Measurements from ENCODE around the gene RCAN2. TPM values are rescaled to one million over a fixed set of nuclear protein-coding genes. Genes with fewer than 3 reads are reported as not detected.

Gene RCAN2
- total RNA-seq, 1 donor from 2014 or later, result 1.6 TPM

DNA sequence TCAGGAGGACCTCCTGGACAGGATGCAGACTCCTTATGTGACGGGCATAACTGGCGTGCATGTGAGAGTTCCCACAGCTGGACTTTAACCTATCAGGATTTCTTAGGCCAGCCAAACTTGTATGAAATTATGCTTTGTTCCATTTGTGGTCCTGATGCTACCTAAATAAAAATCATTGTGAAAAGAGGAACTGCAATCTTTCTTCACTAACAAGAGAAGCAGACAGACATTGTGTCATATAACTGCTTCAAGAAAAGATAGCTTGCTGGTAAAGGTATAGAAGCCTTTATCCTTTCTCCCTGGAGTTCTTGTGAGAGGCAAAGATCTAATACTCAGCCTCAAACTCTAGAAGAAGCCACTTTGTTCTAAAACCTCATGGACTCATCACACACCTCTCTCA, 233.0 kb downstream of the RCAN2 start:
- Histone ChIP-seq H3K36me3 (ENCODE audit: control insufficient read depth in 3 of 3, insufficient read depth in 3 of 3, low read length in 3 of 3) (no peaks in the 10 kb centered on the region), H3K9ac (ENCODE audit: low read depth in 1 of 3, low read length in 3 of 3) (no peak overlapping the region), H3K4me3 (ENCODE audit: low read length in 3 of 3) (no peak overlapping the region), H3K27ac (ENCODE audit: low read depth, low read length) (no peak overlapping the region), H3K4me1 (ENCODE audit: control insufficient read depth in 3 of 3, insufficient read depth in 3 of 3, low read length in 3 of 3) (peaks cover 3 to 4% (median 3%) of the 10 kb centered on the region in 3 donors), H3K9me3 (ENCODE audit: control insufficient read depth in 3 of 3, low read length in 3 of 3) (no peaks in the 10 kb centered on the region), H3K27me3 (ENCODE audit: control insufficient read depth in 3 of 3, insufficient read depth in 3 of 3, low read length in 3 of 3) (no peaks in the 10 kb centered on the region)

DNA sequence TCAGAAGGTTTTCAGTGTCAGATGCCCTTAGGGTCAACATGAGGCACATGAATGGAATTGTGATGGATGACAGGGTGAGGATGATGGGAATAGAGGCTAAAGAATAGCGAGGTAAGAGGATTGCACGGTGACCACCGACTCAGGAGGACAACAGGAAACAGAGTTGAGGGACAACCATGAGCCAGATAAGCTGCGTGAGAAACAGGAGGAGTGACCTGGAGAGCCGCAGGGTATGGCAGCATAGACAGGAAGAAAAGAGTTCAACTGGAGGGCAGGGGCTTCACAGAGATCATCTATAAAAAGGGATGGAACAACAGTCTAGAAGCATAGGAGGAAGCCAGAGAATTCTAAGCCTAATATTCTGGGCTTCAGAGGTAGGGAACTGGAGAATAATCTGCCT, 235.7 kb downstream of the RCAN2 start:
- no peaks in the 10 kb centered on the region for H3K9me3 ChIP-seq (ENCODE audit: control insufficient read depth in 3 of 3, low read length in 3 of 3)

DNA sequence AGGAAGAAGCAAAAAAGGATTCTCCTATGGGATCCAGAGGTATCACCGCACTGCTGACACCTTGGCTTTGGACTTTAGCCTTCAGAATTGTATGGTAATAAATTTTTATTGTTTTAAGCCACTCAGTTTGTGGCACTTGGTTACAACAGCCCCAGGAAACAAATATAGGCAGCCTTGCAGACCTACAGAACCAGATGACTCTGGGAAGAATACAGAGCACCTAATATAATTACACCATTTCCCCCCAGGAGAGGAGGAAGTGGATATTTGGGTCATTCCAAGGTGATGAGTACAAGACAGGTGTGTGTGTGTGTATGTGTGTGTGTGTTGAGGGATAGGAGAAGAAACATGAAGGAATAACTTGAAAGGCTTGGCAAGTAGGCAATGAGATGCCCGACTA, 236.3 kb downstream of the RCAN2 start:
- Histone ChIP-seq H3K27ac (ENCODE audit: low read depth, low read length) (no peak overlapping the region), H3K36me3 (ENCODE audit: control insufficient read depth in 3 of 3, insufficient read depth in 3 of 3, low read length in 3 of 3) (no peaks in the 10 kb centered on the region), H3K4me3 (ENCODE audit: low read length in 3 of 3) (no peak overlapping the region), H3K4me1 (ENCODE audit: control insufficient read depth in 3 of 3, insufficient read depth in 3 of 3, low read length in 3 of 3) (peaks cover 4 to 6% (median 5%) of the 10 kb centered on the region in 3 donors), H3K27me3 (ENCODE audit: control insufficient read depth in 3 of 3, insufficient read depth in 3 of 3, low read length in 3 of 3) (no peaks in the 10 kb centered on the region), H3K9ac (ENCODE audit: low read depth in 1 of 3, low read length in 3 of 3) (no peak overlapping the region), H3K9me3 (ENCODE audit: control insufficient read depth in 3 of 3, low read length in 3 of 3) (no peaks in the 10 kb centered on the region)

More for the DNA sequence above, 235.7 kb downstream of the RCAN2 start:
- no peaks in the 10 kb centered on the region for H3K36me3 ChIP-seq (ENCODE audit: control insufficient read depth in 3 of 3, insufficient read depth in 3 of 3, low read length in 3 of 3)
- no peaks in the 10 kb centered on the region for H3K27me3 ChIP-seq (ENCODE audit: control insufficient read depth in 3 of 3, insufficient read depth in 3 of 3, low read length in 3 of 3)
- H3K9ac ChIP-seq (ENCODE audit: low read depth in 1 of 3, low read length in 3 of 3), result no peak overlapping the region
- H3K4me1 ChIP-seq (ENCODE audit: control insufficient read depth in 3 of 3, insufficient read depth in 3 of 3, low read length in 3 of 3), result peaks cover 4 to 6% (median 5%) of the 10 kb centered on the region in 3 donors
- H3K27ac ChIP-seq (ENCODE audit: low read depth, low read length), result no peak overlapping the region
- H3K4me3 ChIP-seq (ENCODE audit: low read length in 3 of 3), result no peak overlapping the region

DNA sequence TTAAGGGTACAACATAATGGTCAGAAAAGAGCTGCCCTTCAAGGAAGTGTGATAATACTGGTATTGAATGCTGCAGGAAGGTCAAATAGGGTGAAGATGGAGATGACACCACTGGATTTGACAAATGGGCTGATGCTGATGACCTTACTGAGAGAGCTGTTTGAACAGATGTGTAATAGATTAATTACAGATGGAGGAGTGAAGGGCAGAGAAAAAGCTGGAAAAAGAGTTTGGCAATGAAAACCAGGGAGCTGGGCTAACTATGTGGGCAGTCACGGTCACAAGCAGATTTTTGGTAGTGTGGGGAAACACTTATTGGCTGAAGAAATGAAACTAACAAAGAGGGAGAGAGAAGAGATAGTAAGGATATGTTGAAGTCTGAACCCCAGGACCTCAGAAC, 236.9 kb downstream of the RCAN2 start:
- Histone ChIP-seq H3K36me3 (ENCODE audit: control insufficient read depth in 3 of 3, insufficient read depth in 3 of 3, low read length in 3 of 3) (no peaks in the 10 kb centered on the region), H3K27ac (ENCODE audit: low read depth, low read length) (no peak overlapping the region), H3K9me3 (ENCODE audit: control insufficient read depth in 3 of 3, low read length in 3 of 3) (no peaks in the 10 kb centered on the region), H3K4me3 (ENCODE audit: low read length in 3 of 3) (no peak overlapping the region), H3K9ac (ENCODE audit: low read depth in 1 of 3, low read length in 3 of 3) (no peak overlapping the region), H3K4me1 (ENCODE audit: control insufficient read depth in 3 of 3, insufficient read depth in 3 of 3, low read length in 3 of 3) (peaks cover 4 to 6% (median 5%) of the 10 kb centered on the region in 3 donors), H3K27me3 (ENCODE audit: control insufficient read depth in 3 of 3, insufficient read depth in 3 of 3, low read length in 3 of 3) (no peaks in the 10 kb centered on the region)

DNA sequence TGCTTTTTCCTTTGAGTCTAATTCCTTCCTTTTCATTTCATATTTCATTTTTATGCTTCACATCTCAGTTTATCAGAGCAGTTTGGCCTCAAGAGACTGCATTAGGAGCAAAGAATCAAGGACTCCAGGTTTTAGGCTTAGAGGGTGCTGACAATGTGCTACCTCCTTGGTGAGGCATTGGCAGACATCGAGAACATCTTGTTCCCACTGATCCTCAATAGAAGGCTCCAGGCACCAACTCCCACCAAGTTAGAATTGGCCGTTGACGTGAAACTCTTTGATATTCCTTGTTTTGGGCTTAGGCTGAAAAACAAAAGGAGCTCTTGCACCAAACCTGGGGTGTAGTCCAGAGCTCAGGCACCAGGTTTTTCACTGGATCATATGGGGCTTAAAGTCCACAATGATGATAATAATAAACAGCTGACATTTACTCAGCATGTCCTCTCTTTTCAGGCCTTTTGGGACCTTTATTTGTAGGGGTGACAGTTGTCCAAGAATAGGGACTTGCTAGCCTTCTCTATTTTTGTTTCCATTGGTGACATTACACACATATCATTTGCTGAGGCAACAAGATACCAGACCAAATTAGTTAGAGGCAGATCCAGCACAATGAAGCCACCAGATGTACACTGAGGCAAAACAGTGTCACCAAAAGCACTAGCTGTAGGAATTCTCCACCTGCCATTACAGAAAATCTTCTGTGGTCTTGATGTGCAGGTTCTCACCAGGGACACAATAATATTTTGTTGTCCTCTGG, 239.5 kb downstream of the RCAN2 start:
- Histone ChIP-seq H3K9ac (ENCODE audit: low read depth in 1 of 3, low read length in 3 of 3) (no peak overlapping the region), H3K27ac (ENCODE audit: low read depth, low read length) (no peak overlapping the region), H3K36me3 (ENCODE audit: control insufficient read depth in 3 of 3, insufficient read depth in 3 of 3, low read length in 3 of 3) (no peaks in the 10 kb centered on the region), H3K4me3 (ENCODE audit: low read length in 3 of 3) (no peak overlapping the region), H3K9me3 (ENCODE audit: control insufficient read depth in 3 of 3, low read length in 3 of 3) (no peaks in the 10 kb centered on the region), H3K27me3 (ENCODE audit: control insufficient read depth in 3 of 3, insufficient read depth in 3 of 3, low read length in 3 of 3) (no peaks in the 10 kb centered on the region), H3K4me1 (ENCODE audit: control insufficient read depth in 3 of 3, insufficient read depth in 3 of 3, low read length in 3 of 3) (peaks cover 4 to 6% (median 5%) of the 10 kb centered on the region in 3 donors)

DNA sequence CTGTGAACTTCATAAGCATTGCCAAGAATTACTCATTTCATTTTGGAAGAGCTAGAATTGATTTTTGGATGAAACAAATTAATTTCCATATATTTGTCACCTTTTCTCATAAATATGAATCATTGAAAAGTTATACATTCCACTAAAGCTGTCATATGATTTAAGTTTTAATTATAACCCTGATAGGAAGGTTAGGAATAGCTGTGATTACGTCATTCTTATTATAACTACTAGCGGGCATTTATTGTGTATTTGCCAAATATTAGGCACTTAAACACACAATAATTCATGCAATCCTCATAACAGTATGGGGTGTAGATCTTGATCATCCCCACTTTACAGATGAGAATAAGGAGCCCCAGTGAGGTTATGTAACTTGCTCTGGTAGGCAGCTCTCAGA, 243.1 kb downstream of the RCAN2 start:
- Histone ChIP-seq H3K4me1 (ENCODE audit: control insufficient read depth in 3 of 3, insufficient read depth in 3 of 3, low read length in 3 of 3) (peaks cover 7 to 18% (median 15%) of the 10 kb centered on the region in 3 donors), H3K4me3 (ENCODE audit: low read length in 3 of 3) (no peak overlapping the region), H3K27ac (ENCODE audit: low read depth, low read length) (no peak overlapping the region), H3K9me3 (ENCODE audit: control insufficient read depth in 3 of 3, low read length in 3 of 3) (no peaks in the 10 kb centered on the region), H3K9ac (ENCODE audit: low read depth in 1 of 3, low read length in 3 of 3) (no peak overlapping the region), H3K27me3 (ENCODE audit: control insufficient read depth in 3 of 3, insufficient read depth in 3 of 3, low read length in 3 of 3) (no peaks in the 10 kb centered on the region), H3K36me3 (ENCODE audit: control insufficient read depth in 3 of 3, insufficient read depth in 3 of 3, low read length in 3 of 3) (no peaks in the 10 kb centered on the region)

DNA sequence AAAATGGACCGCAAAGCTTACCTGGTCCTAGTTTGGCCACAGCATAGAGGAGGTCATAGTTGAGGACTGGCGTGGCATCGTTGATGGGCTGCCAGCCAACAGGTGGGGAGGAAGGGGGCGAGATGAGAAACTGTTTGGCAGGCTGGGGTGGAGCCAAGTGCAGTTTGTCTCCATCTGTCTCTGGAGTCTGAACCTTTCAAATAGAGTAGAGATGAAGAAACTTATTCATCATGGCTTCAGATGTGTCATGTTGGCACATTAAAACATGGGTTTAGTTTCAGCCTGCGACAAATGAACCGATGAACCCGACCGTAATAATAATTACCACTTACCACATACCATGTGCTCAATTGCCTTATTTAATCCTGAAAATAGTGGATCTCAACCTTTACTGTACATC, 244.5 kb downstream of the RCAN2 start:
- Histone ChIP-seq H3K27ac (ENCODE audit: low read depth, low read length) (no peak overlapping the region), H3K27me3 (ENCODE audit: control insufficient read depth in 3 of 3, insufficient read depth in 3 of 3, low read length in 3 of 3) (no peaks in the 10 kb centered on the region), H3K9ac (ENCODE audit: low read depth in 1 of 3, low read length in 3 of 3) (no peak overlapping the region), H3K4me3 (ENCODE audit: low read length in 3 of 3) (no peak overlapping the region), H3K9me3 (ENCODE audit: control insufficient read depth in 3 of 3, low read length in 3 of 3) (no peaks in the 10 kb centered on the region), H3K4me1 (ENCODE audit: control insufficient read depth in 3 of 3, insufficient read depth in 3 of 3, low read length in 3 of 3) (peaks cover 5 to 16% (median 16%) of the 10 kb centered on the region in 3 donors), H3K36me3 (ENCODE audit: control insufficient read depth in 3 of 3, insufficient read depth in 3 of 3, low read length in 3 of 3) (no peaks in the 10 kb centered on the region)

DNA sequence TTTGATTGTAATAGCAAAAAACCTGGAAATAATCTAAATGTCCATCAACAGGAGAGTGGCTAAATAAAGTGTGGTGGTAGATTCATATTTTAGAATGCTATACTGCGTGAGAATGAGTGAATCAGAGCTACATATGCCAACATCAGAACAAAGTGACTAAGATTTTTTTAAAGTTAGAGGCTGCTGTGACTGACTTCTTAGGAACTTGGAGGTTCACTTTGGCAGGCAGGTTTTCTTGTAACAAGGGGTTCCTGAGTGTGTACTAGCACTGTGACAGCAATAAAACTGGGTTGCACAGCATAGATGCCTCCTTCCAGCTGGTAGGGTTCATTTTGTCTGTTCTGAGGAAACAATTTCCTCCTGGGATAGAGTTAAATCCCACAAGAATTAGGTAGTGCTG, 245.2 kb downstream of the RCAN2 start:
- Histone ChIP-seq H3K27me3 (ENCODE audit: control insufficient read depth in 3 of 3, insufficient read depth in 3 of 3, low read length in 3 of 3) (no peaks in the 10 kb centered on the region), H3K9ac (ENCODE audit: low read depth in 1 of 3, low read length in 3 of 3) (no peak overlapping the region), H3K4me3 (ENCODE audit: low read length in 3 of 3) (no peak overlapping the region), H3K9me3 (ENCODE audit: control insufficient read depth in 3 of 3, low read length in 3 of 3) (no peaks in the 10 kb centered on the region), H3K36me3 (ENCODE audit: control insufficient read depth in 3 of 3, insufficient read depth in 3 of 3, low read length in 3 of 3) (no peaks in the 10 kb centered on the region), H3K27ac (ENCODE audit: low read depth, low read length) (no peak overlapping the region), H3K4me1 (ENCODE audit: control insufficient read depth in 3 of 3, insufficient read depth in 3 of 3, low read length in 3 of 3) (peaks cover 5 to 21% (median 17%) of the 10 kb centered on the region in 3 donors)

DNA sequence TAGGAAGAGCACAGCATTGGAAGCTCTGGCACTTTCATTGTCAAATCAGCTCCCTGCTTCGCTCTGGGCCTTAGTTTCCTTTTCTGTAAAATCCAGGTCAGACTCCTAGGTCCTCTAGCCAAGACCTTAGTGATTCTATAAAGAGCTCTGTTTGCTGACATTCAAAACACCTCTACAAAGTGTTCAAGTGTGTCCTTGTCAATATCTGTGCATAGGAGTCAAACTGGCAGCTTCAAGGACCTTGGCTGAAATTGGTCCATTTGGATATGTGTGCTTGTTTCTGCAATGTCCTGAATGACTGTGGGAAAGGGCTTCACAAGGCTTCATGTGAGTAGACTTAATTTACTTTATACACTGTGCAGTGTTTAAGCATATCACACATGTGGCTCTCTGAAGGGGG, 246.6 kb downstream of the RCAN2 start:
- no peaks in the 10 kb centered on the region for H3K27me3 ChIP-seq (ENCODE audit: control insufficient read depth in 3 of 3, insufficient read depth in 3 of 3, low read length in 3 of 3)
- peaks cover 8 to 23% (median 20%) of the 10 kb centered on the region in 3 donors for H3K4me1 ChIP-seq (ENCODE audit: control insufficient read depth in 3 of 3, insufficient read depth in 3 of 3, low read length in 3 of 3)
- no peak overlapping the region for H3K4me3 ChIP-seq (ENCODE audit: low read length in 3 of 3)
- H3K36me3 ChIP-seq (ENCODE audit: control insufficient read depth in 3 of 3, insufficient read depth in 3 of 3, low read length in 3 of 3), result no peaks in the 10 kb centered on the region
- H3K9ac ChIP-seq (ENCODE audit: low read depth in 1 of 3, low read length in 3 of 3), result no peak overlapping the region
- no peak overlapping the region for H3K27ac ChIP-seq (ENCODE audit: low read depth, low read length)
- no peaks in the 10 kb centered on the region for H3K9me3 ChIP-seq (ENCODE audit: control insufficient read depth in 3 of 3, low read length in 3 of 3)

DNA sequence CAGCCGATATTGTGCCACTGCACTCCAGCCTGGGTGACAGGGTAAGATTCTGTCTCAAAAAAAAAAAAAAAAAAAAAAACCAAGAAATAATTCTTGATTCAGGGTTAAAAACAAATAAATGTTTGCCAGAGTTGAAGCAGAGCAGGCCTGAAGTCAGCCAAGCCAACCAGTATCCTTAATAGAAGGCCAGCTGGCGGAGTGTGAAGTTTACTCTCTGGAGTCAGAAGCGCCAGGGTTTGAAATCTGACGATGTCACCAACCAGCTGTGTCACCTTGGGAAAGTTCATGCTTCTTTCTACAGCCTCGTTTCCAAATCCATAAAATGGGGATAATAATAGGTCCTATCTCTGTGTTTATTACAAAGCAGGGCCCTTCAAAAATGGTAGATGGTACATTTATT, 247.5 kb downstream of the RCAN2 start:
- no peak overlapping the region for H3K27ac ChIP-seq (ENCODE audit: low read depth, low read length)
- no peaks in the 10 kb centered on the region for H3K9me3 ChIP-seq (ENCODE audit: control insufficient read depth in 3 of 3, low read length in 3 of 3)
- no peak overlapping the region for H3K9ac ChIP-seq (ENCODE audit: low read depth in 1 of 3, low read length in 3 of 3)
- peaks cover 8 to 23% (median 20%) of the 10 kb centered on the region in 3 donors for H3K4me1 ChIP-seq (ENCODE audit: control insufficient read depth in 3 of 3, insufficient read depth in 3 of 3, low read length in 3 of 3)
- no peaks in the 10 kb centered on the region for H3K27me3 ChIP-seq (ENCODE audit: control insufficient read depth in 3 of 3, insufficient read depth in 3 of 3, low read length in 3 of 3)
- no peak overlapping the region for H3K4me3 ChIP-seq (ENCODE audit: low read length in 3 of 3)
- no peaks in the 10 kb centered on the region for H3K36me3 ChIP-seq (ENCODE audit: control insufficient read depth in 3 of 3, insufficient read depth in 3 of 3, low read length in 3 of 3)

All from skeletal muscle tissue (tissue), 4 donors.